A549 treated with ZK216348 at 1 μM for 4 hours (cell line): Measurements from ENCODE around the gene MAEL. TPM values are rescaled to one million over a fixed set of nuclear protein-coding genes. Genes with fewer than 3 reads are reported as not detected.

ENCODE experiments used
- total RNA-seq: library from RNA; stranded (reverse); fragments of 200-300 nt; extraction: Qiagen RNA extraction; gene quantifications from 5 replicates; pipeline ENCODE4 v1.2.3, GENCODE V29; 2022; ENCODE audit warnings: low read depth

MAEL gene
- not detected in 5 replicates for total RNA-seq

GRCh38 chr1:166988974-166989515 lies at the start of gene MAEL:
Gene MAEL (plus strand): TSS chr1:166989280. CDS start chr1:166989353, 73 bp downstream.

DNA sequence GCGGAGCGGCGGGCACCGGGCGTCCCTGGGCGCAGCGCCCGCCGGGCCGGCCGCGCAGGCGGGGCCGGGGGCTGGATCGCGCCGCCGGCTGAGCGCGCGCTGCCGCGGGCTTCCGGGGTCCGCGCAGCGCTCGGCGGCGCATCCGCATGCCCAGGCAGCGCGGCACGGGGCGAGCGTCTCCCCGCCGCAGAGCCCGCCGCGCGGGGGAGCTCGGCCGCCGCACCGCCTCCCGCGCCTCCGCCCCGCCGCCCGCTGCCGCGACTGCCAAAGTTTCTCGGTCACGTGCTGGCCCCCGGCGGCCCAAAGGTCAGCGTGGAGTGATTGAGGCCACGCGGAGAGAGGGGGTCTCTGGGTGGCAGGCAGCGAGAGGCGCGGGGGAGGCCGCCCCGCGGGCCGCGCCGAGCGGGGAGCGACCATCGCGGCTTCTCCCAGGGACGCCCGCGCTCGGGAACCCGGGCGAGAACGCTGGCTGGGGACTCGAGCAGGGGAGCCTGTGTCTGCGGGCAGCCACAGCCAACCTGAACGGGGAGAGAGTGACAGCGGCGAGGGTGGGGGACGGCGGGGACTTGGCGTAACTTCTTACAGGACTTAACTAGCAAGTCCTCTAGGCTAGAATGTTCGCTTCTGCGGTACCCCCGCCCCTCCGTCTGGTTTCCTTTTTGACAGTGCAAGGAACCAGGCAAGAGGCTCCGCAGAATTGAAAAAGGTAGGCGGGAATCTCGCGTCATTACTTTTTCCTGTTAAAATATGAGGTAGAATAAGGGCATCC lies 13.5 kb upstream of the MAEL start, which contains the start of gene ILDR2:
TSS of gene ILDR2 (minus strand) at position 180 of the 769 bp plus-strand sequence. CDS start 272 bp downstream, outside the sequence.

Other genes with a start within 250 kb of the MAEL start
- 23.3 to 32.1 TPM (median 29.0 TPM) in 5 replicates for gene POGK, start 149.8 kb upstream of the MAEL start, total RNA-seq
- 8.7 to 12.9 TPM (median 12.2 TPM) in 5 replicates for gene TADA1, start 113.0 kb upstream of the MAEL start, total RNA-seq
- gene ILDR2, start 13.7 kb upstream of the MAEL start, total RNA-seq, result 0.02 TPM in 1 of 5 replicates, not detected in the others
- not detected in 5 replicates for gene GPA33, start 101.1 kb downstream of the MAEL start, total RNA-seq
- not detected in 5 replicates for gene STYXL2, start 104.8 kb downstream of the MAEL start, total RNA-seq
- 2.3 to 4.2 TPM (median 3.4 TPM) in 5 replicates for gene POU2F1, start 231.6 kb downstream of the MAEL start, total RNA-seq